Measurements from ENCODE around the gene P2RY12. TPM values are rescaled to one million over a fixed set of nuclear protein-coding genes. Genes with fewer than 3 reads are reported as not detected.

The P2RY12 gene
- total and polyA plus RNA-seq, 2 of the 4 experiments (the other 2 are of a cell fraction): not detected

DNA sequence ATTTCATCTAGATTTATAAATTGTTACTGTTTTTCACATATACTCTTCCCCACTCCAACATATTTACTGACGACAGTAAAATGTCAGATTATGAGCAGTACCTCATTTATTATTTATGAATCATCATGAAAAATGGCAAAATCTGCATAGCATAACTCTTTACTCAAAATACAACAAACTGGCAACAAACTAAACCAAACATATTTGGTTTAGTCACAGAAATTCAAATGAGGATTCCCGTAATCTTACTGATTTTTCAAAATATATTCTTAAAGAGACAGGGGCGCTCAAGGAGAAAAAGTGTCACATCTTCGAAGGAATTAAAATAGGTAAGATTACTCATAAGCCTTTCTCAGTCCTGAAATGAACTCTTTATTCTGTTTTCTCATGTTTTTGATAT, 64.9 kb downstream of the P2RY12 start:
- Histone ChIP-seq H3K9me1 (ENCODE audit: insufficient read depth, low read length) (peaks cover 6% of the 10 kb centered on the region; the same call in 1 of the 2 replicates), H3K4ac (ENCODE audit: low read depth, low read length) (peak overlapping the region; percentile 34; the same call in 1 of the 2 replicates), H3K4me1 (ENCODE audit: control insufficient read depth, insufficient read depth, low read length) (peaks cover 14% of the 10 kb centered on the region), H3K4me2 (ENCODE audit: low read depth, low read length) (no peak overlapping the region; the same call in none of the 2 replicates), H3K9ac (ENCODE audit: low read depth, low read length) (no peak overlapping the region), H3K27me3 (ENCODE audit: control insufficient read depth, insufficient read depth, low read length) (no peaks in the 10 kb centered on the region), H2BK5ac (ENCODE audit: low read depth, low read length, poor library complexity, severe bottlenecking) (peak overlapping the region; percentile 70), H4K20me1 (ENCODE audit: insufficient read depth, low read length) (no peaks in the 10 kb centered on the region), H3K4me3 (ENCODE audit: insufficient read depth, low read depth, low read length) (no peak overlapping the region), H3K23ac (ENCODE audit: low read depth, low read length) (no peak overlapping the region), H2BK15ac (ENCODE audit: low read depth, low read length) (peak overlapping the region; percentile 74; the same call in 2 of the 3 replicates), H2AK5ac (ENCODE audit: low read depth, low read length) (no peak overlapping the region), H3K9me3 (ENCODE audit: control insufficient read depth, insufficient read depth, low read length) (peaks cover 3% of the 10 kb centered on the region), H2AFZ (replicated peaks; ENCODE audit: low read length, poor library complexity) (no peak overlapping the region), H4K5ac (ENCODE audit: low read depth, low read length) (peak overlapping the region; percentile 89; the same call in 1 of the 2 replicates), H3K18ac (ENCODE audit: low read depth, low read length) (peak overlapping the region; percentile 83; the same call in 1 of the 2 replicates), H3K36me3 (ENCODE audit: control insufficient read depth, insufficient read depth, low read length) (no peaks in the 10 kb centered on the region), H3K14ac (replicated peaks; ENCODE audit: low read depth, low read length) (peak overlapping the region; percentile 56), H4K91ac (ENCODE audit: insufficient read depth, low read depth, low read length) (peak overlapping the region; percentile 51; the same call in 1 of the 2 replicates), H2AK9ac (replicated peaks; ENCODE audit: low read depth, low read length, poor library complexity) (no peak overlapping the region), H2BK120ac (ENCODE audit: low read depth, low read length) (peak overlapping the region; percentile 61; the same call in 1 of the 2 replicates), H3K56ac (ENCODE audit: extremely low read depth, insufficient read depth, low read length) (no peak overlapping the region), H3K79me1 (ENCODE audit: low read depth in 1 of 2, low read length in 2 of 2) (no peaks in the 10 kb centered on the region), H2BK20ac (ENCODE audit: low read depth, low read length) (peak overlapping the region; percentile 72; the same call in 1 of the 2 replicates), H4K8ac (ENCODE audit: low read depth in 2 of 2, low read length in 2 of 2) (peak overlapping the region; percentile 6 to 71; a peak in 2 of 4 replicates), H3K27ac (ENCODE audit: insufficient read depth, low read length) (no peak overlapping the region; the same call in 1 of the 2 replicates)
- in situ Hi-C loops (cut with MboI; ENCODE audit: low sequenced_read_pairs): no loop called here
- ChIA-PET POLR2A (ENCODE audit: unreplicated experiment) (no interaction called here), CTCF (interaction anchor here (0.6 kb wide), 1 partner anchor 20 kb away, joined by 3 read pairs; no protein-coding TSS in a partner anchor)
- BruUV-seq (replicated peaks): no TSS peak
- no peak for TF ChIP-seq CHD1 (IDR thresholded peaks at IDR 0.05; ENCODE audit: low read depth, low read length)
- no peak for TF ChIP-seq FOS (IDR thresholded peaks at IDR 0.05; ENCODE audit: low read depth, low read length)
- TF ChIP-seq, protein P1, sequence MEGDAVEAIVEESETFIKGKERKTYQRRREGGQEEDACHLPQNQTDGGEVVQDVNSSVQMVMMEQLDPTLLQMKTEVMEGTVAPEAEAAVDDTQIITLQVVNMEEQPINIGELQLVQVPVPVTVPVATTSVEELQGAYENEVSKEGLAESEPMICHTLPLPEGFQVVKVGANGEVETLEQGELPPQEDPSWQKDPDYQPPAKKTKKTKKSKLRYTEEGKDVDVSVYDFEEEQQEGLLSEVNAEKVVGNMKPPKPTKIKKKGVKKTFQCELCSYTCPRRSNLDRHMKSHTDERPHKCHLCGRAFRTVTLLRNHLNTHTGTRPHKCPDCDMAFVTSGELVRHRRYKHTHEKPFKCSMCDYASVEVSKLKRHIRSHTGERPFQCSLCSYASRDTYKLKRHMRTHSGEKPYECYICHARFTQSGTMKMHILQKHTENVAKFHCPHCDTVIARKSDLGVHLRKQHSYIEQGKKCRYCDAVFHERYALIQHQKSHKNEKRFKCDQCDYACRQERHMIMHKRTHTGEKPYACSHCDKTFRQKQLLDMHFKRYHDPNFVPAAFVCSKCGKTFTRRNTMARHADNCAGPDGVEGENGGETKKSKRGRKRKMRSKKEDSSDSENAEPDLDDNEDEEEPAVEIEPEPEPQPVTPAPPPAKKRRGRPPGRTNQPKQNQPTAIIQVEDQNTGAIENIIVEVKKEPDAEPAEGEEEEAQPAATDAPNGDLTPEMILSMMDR (conservative IDR thresholded peaks at IDR 0.05; ENCODE audit: low read depth, low read length): no peak
- no peak for TF ChIP-seq SMC3 (IDR thresholded peaks at IDR 0.05; ENCODE audit: low read depth, low read length)
- TF ChIP-seq MAFK (IDR thresholded peaks at IDR 0.05; ENCODE audit: low read depth, low read length): no peak
- TF ChIP-seq MAZ (IDR thresholded peaks at IDR 0.05; ENCODE audit: borderline replicate concordance, low read depth, low read length): no peak
- TF ChIP-seq RFX5 (IDR thresholded peaks at IDR 0.05; ENCODE audit: low read depth, low read length): no peak
- no peak for TF ChIP-seq CEBPB (IDR thresholded peaks at IDR 0.05; ENCODE audit: low read depth, low read length)
- no peak for TF ChIP-seq POLR2A (IDR thresholded peaks at IDR 0.05; ENCODE audit: low read depth, low read length)
- TF ChIP-seq, protein P2, sequence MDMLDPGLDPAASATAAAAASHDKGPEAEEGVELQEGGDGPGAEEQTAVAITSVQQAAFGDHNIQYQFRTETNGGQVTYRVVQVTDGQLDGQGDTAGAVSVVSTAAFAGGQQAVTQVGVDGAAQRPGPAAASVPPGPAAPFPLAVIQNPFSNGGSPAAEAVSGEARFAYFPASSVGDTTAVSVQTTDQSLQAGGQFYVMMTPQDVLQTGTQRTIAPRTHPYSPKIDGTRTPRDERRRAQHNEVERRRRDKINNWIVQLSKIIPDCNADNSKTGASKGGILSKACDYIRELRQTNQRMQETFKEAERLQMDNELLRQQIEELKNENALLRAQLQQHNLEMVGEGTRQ (IDR thresholded peaks at IDR 0.05; ENCODE audit: low read depth, low read length): no peak
- TF ChIP-seq BHLHE40 (IDR thresholded peaks at IDR 0.05; ENCODE audit: low read depth, low read length): no peak
- no peak for TF ChIP-seq RAD21 (IDR thresholded peaks at IDR 0.05; ENCODE audit: low read length)
- TF ChIP-seq NFE2L2 (IDR thresholded peaks at IDR 0.05; ENCODE audit: low read depth, low read length): no peak
- no peak for TF ChIP-seq RCOR1 (IDR thresholded peaks at IDR 0.05; ENCODE audit: insufficient replicate concordance, low read length)
- TF ChIP-seq, protein P3, sequence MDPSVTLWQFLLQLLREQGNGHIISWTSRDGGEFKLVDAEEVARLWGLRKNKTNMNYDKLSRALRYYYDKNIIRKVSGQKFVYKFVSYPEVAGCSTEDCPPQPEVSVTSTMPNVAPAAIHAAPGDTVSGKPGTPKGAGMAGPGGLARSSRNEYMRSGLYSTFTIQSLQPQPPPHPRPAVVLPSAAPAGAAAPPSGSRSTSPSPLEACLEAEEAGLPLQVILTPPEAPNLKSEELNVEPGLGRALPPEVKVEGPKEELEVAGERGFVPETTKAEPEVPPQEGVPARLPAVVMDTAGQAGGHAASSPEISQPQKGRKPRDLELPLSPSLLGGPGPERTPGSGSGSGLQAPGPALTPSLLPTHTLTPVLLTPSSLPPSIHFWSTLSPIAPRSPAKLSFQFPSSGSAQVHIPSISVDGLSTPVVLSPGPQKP (IDR thresholded peaks at IDR 0.05; ENCODE audit: borderline replicate concordance, low read depth, low read length): no peak
- no peak for TF ChIP-seq MXI1 (IDR thresholded peaks at IDR 0.05; ENCODE audit: borderline replicate concordance, low read depth, low read length)
- WGBS, 2 experiments (ENCODE audit: extremely low coverage in 2 of 2, insufficient read length in 1 of 2): no CpG with 5 or more reads among the region's 4 CpGs
- DNase-seq: peak; percentile 58
- intact Hi-C loops (cut with micrococcal nuclease): no loop called here
- peak; percentile 46 for ATAC-seq (ENCODE audit: low read depth)
- dilution Hi-C loops (cut with HindIII; ENCODE audit: low sequenced_read_pairs, unreplicated experiment): no loop called here
